HUES64 (cell line): ENCODE measurements around the gene RAMP3.
"Not testable (repeated sequence)": the region's sequence is repeated elsewhere in the genome, so short reads cannot be mapped to it uniquely, and the experiment has no call there.

Source experiments
- H3K27ac ChIP-seq: 2 replicates; pipeline ENCODE4 v1.7.0; 2013; ENCODE audit warnings: low read depth, low read length, inconsistent platforms
- H3K27me3 ChIP-seq: 2 replicates; pipeline ENCODE4 v1.6.1; 2013; ENCODE audit warnings: mild to moderate bottlenecking, low read length; ENCODE audit not compliant: insufficient read depth
- H3K36me3 ChIP-seq: 2 replicates; pipeline ENCODE4 v1.6.1; 2013; ENCODE audit warnings: mild to moderate bottlenecking, low read length; ENCODE audit not compliant: insufficient read depth
- H3K4me1 ChIP-seq: 2 replicates; pipeline ENCODE4 v1.6.1; 2013; ENCODE audit warnings: mild to moderate bottlenecking, low read length, moderate library complexity; ENCODE audit not compliant: insufficient read depth
- H3K4me3 ChIP-seq: 2 replicates; pipeline ENCODE4 v1.5.1; 2013; ENCODE audit warnings: mild to moderate bottlenecking, low read length, moderate library complexity
- H3K9ac ChIP-seq: 2 replicates; pipeline ENCODE4 v1.6.1; 2013; ENCODE audit warnings: mild to moderate bottlenecking, low read depth, low read length
- H3K9me3 ChIP-seq: 2 replicates; pipeline ENCODE4 v1.6.1; 2013; ENCODE audit warnings: low read depth, low read length; ENCODE audit not compliant: insufficient read depth
- WGBS: fragments of 150-250, 120-280 bp; methylation state at CpG from one replicate; pipeline ENCODE4 v1.1.7; 2013; ENCODE audit warnings: missing lambda C conversion rate; 5-methylcytosine and 5-hydroxymethylcytosine counted together

Gene RAMP3

DNA sequence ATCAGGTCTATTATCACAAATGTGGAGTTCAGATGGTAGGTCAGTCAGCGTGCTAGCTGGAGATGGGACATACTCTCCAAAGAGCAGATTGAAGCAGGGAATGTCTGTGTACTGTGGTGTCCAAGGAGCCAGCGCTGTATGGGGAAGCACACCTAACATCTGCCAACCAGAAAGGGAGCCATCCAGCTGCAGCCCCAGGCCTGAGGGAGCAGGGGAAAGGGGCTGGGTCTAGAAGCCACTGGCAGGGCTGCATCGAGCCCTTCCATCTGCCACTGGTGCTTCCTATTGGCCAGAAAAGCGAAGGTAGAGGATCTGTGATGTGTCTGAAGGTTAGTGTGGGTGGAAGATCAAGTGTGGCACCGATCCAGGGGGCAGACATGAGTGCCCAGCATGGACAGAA is 8.0 kb upstream of the RAMP3 start:
- H3K36me3 ChIP-seq, result no peaks in the 10 kb centered on the region
- H3K9ac ChIP-seq, result no peak overlapping the region
- no peaks in the 10 kb centered on the region for H3K9me3 ChIP-seq
- H3K4me1 ChIP-seq, result no peaks in the 10 kb centered on the region
- H3K27ac ChIP-seq, result no peak overlapping the region
- H3K4me3 ChIP-seq, result no peak overlapping the region
- H3K27me3 ChIP-seq, result no peaks in the 10 kb centered on the region
- WGBS, result 80% methylated on average over 5 of the region's 5 CpGs

DNA sequence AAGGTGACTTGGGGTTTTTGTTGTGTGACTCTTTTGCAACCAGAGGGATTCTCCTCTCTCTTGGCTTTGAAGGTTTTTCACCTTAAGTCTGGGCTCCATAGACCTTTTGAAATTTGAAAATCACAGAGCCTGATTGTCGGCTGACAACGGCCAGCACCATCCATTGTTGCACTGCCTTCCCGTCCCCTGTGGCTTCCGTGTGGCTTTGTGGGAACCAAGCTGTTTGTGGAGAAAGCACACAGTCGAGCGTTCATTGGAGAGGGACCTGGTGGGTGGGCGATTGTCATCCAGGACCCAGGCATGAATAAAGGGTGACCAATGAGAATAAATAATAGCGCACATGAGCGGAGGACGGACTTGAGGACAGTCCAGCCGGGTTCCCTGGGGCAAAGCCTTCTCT is 7.4 kb upstream of the RAMP3 start:
- WGBS, result 91% methylated on average over 11 of the region's 11 CpGs
- Histone ChIP-seq H3K9me3 (no peaks in the 10 kb centered on the region), H3K4me1 (no peaks in the 10 kb centered on the region), H3K9ac (no peak overlapping the region), H3K36me3 (no peaks in the 10 kb centered on the region), H3K27ac (no peak overlapping the region), H3K27me3 (no peaks in the 10 kb centered on the region), H3K4me3 (no peak overlapping the region)

DNA sequence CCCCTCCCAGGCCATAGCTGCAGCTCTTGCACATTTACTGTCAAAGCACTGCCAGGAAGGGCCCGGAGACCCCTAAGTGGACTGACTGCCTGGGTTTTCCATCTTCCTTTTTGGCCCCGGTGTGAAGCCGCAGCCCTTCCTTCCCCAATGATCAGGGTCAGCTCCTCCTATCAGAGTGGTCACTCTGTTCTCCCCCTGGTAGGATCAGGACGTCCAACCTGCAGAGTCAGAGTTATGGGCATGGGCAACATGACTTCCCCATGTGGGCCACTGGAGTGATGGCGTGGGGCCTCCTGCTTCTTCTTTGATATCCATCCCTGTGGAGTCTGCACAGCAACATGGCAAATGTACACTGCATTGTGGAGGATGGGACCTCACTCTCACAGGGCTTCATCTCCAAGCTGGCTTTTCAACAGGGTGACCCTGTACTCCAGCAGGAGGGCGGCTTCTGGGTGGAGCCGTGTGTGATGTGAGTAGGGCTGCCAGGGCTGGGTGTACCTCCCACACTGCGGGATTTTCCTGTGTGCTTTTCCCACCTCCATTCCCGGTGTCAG is 6.4 kb upstream of the RAMP3 start:
- no peaks in the 10 kb centered on the region for H3K9me3 ChIP-seq
- H3K27ac ChIP-seq, result no peak overlapping the region
- H3K4me3 ChIP-seq, result no peak overlapping the region
- WGBS, result 83% methylated on average over 9 of the region's 9 CpGs
- H3K9ac ChIP-seq, result no peak overlapping the region
- H3K36me3 ChIP-seq, result no peaks in the 10 kb centered on the region
- H3K4me1 ChIP-seq, result no peaks in the 10 kb centered on the region
- no peaks in the 10 kb centered on the region for H3K27me3 ChIP-seq

DNA sequence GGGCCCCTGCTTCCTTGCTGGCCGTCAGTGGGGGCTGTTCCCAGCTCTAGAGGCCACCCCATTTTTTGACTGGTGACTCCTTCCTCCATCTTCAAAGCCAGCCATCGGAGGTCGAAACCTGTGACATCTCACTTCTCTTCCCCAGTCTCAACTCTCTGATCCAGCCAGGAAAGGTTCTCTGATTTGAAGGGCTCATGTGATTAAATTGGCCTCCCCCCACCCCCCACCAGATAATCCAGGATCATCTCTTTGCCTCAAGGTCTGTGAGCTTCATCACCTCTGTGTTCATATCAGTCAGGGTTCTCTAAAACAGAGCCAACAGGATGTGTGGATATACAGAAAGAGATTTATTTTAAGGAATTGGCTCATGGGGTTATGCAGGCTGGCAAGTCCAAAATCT is 5.6 kb upstream of the RAMP3 start:
- Histone ChIP-seq H3K4me1 (no peaks in the 10 kb centered on the region), H3K27me3 (peaks cover 7% of the 10 kb centered on the region), H3K27ac (no peak overlapping the region), H3K9me3 (no peaks in the 10 kb centered on the region), H3K9ac (no peak overlapping the region), H3K4me3 (no peak overlapping the region), H3K36me3 (no peaks in the 10 kb centered on the region)
- 78% methylated on average over 3 of the region's 3 CpGs for WGBS

DNA sequence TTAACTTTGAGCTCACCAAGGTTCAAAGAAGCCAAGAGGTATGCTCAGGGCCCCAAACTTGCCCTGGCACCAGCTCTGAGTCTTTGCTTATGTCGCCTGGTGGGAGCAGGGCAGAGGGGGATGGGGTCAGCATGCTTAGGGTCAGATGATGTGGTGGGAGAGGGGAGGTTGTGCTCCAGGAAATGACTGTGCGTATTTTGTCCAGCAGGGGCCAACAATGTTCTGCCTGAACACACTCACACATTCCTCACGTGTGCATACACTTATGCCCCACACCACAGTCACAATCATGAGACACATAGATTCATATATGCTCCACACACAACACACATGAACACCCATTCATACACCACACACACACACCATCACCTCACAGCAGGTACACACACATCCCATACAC is 4.4 kb upstream of the RAMP3 start:
- 80% methylated on average over 3 of the region's 3 CpGs for WGBS
- Histone ChIP-seq H3K9ac (no peak overlapping the region), H3K27ac (no peak overlapping the region), H3K27me3 (peaks cover 19% of the 10 kb centered on the region), H3K4me1 (no peaks in the 10 kb centered on the region), H3K36me3 (no peaks in the 10 kb centered on the region), H3K4me3 (no peak overlapping the region), H3K9me3 (no peaks in the 10 kb centered on the region)

DNA sequence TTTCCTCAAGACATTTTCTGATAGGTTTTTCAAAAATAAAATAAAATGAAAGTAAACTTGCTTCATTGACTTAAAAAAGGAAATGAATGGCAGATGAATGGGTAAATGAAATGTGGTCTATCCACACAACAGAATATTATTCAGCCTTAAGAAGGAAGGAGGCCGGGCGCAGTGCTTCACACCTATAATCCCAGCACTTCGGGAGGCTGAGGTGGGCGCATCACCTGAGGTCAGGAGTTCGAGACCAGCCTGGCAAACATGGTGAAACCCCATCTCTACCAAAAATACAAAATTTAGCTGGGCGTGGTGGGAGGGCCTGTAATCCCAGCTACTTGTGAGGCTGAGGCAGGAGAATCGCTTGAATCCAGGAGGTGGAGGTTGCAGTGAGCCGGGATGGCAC is 3.7 kb upstream of the RAMP3 start:
- H3K9ac ChIP-seq, result not testable (repeated sequence)
- WGBS, result 91% methylated on average over 8 of the region's 8 CpGs

GRCh38 chr7:45155357-45155900 is 2.2 kb upstream of the RAMP3 start:
- no peak overlapping the region for H3K4me3 ChIP-seq
- no peak overlapping the region for H3K9ac ChIP-seq
- H3K9me3 ChIP-seq, result no peaks in the 10 kb centered on the region
- H3K4me1 ChIP-seq, result no peaks in the 10 kb centered on the region
- H3K27me3 ChIP-seq, result peaks cover 30% of the 10 kb centered on the region
- no peaks in the 10 kb centered on the region for H3K36me3 ChIP-seq
- WGBS, result 94% methylated on average over 9 of the region's 9 CpGs
- no peak overlapping the region for H3K27ac ChIP-seq

More for the DNA sequence above, 3.7 kb upstream of the RAMP3 start:
- not testable (repeated sequence) for H3K4me1 ChIP-seq, H3K36me3 ChIP-seq, H3K27ac ChIP-seq, H3K9me3 ChIP-seq, H3K4me3 ChIP-seq
- peaks cover 25% of the 10 kb centered on the region for H3K27me3 ChIP-seq

GRCh38 chr7:45155941-45156340 is 1.6 kb upstream of the RAMP3 start:
- H3K9me3 ChIP-seq, result no peaks in the 10 kb centered on the region
- 91% methylated on average over 4 of the region's 4 CpGs for WGBS
- H3K36me3 ChIP-seq, result no peaks in the 10 kb centered on the region

GRCh38 chr7:45156516-45157272 is 897 bp upstream of the RAMP3 start:
- no peaks in the 10 kb centered on the region for H3K9me3 ChIP-seq
- H3K27me3 ChIP-seq, result peaks cover 30% of the 10 kb centered on the region
- no peaks in the 10 kb centered on the region for H3K4me1 ChIP-seq
- H3K4me3 ChIP-seq, result peak overlapping the region; percentile 60
- no peaks in the 10 kb centered on the region for H3K36me3 ChIP-seq
- H3K27ac ChIP-seq, result no peak overlapping the region
- WGBS, result 86% methylated on average over 7 of the region's 8 CpGs
- H3K9ac ChIP-seq, result no peak overlapping the region

More at GRCh38 chr7:45155941-45156340, 1.6 kb upstream of the RAMP3 start:
- Histone ChIP-seq H3K4me1 (no peaks in the 10 kb centered on the region), H3K27ac (no peak overlapping the region), H3K9ac (no peak overlapping the region), H3K4me3 (no peak overlapping the region), H3K27me3 (peaks cover 30% of the 10 kb centered on the region)

GRCh38 chr7:45157286-45157652 is 322 bp upstream of the RAMP3 start:
- Histone ChIP-seq H3K4me1 (no peaks in the 10 kb centered on the region), H3K9ac (no peak overlapping the region), H3K4me3 (peak overlapping the region; percentile 60), H3K27ac (no peak overlapping the region), H3K27me3 (peaks cover 30% of the 10 kb centered on the region), H3K9me3 (no peaks in the 10 kb centered on the region), H3K36me3 (no peaks in the 10 kb centered on the region)
- 12% methylated on average over 14 of the region's 14 CpGs for WGBS

- 89% methylated on average over 1 of the region's 1 CpG for WGBS
- Histone ChIP-seq H3K9me3 (no peaks in the 10 kb centered on the region), H3K4me1 (no peaks in the 10 kb centered on the region), H3K9ac (no peak overlapping the region), H3K27me3 (peaks cover 30% of the 10 kb centered on the region), H3K36me3 (no peaks in the 10 kb centered on the region), H3K27ac (no peak overlapping the region), H3K4me3 (no peak overlapping the region)
Observed at GRCh38 chr7:45158471-45158870, 880 bp downstream of the RAMP3 start.
